ENCODE data around the gene AATK.

AATK gene

GRCh38 chr17:81140018-81140417 is 26.0 kb downstream of the AATK start:
- no peak for DNase-seq

GRCh38 chr17:81139428-81139827 is 26.6 kb downstream of the AATK start:
- no peak for DNase-seq

- no peak for DNase-seq
These were observed 27.5 kb downstream of the AATK start for GRCh38 chr17:81138500-81138899.

- no peak for DNase-seq
These were observed 27.9 kb downstream of the AATK start for GRCh38 chr17:81138083-81138482.

DNA sequence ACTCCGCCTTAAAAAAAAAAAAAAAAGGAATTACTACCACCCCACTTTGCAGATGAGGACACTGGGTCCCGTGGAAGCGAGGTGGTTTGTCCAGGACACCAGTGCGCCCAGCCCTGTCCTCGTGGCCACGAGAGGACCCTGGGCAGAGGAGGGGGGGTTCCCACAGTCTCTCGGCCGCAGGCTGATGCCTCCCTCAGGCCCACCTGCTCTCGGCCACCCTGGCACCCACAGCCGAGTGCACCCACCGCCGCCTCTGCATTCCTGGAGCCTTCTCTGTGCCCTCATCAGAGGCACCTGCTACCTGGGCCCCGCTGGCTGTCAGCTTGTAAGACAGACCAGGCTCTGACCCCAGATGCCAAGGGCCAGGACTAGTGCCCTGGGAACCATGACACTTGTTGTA is 28.8 kb downstream of the AATK start:
- DNase-seq, result no peak

- no peak for DNase-seq
These were observed 29.7 kb downstream of the AATK start for GRCh38 chr17:81136366-81136765.

- DNase-seq, result no peak
These were observed 30.3 kb downstream of the AATK start for GRCh38 chr17:81135505-81136278.

- no peak for DNase-seq
These were observed 31.8 kb downstream of the AATK start for GRCh38 chr17:81134064-81134781.

GRCh38 chr17:81132770-81133723 is 33.0 kb downstream of the AATK start:
- DNase-seq, result no peak

DNA sequence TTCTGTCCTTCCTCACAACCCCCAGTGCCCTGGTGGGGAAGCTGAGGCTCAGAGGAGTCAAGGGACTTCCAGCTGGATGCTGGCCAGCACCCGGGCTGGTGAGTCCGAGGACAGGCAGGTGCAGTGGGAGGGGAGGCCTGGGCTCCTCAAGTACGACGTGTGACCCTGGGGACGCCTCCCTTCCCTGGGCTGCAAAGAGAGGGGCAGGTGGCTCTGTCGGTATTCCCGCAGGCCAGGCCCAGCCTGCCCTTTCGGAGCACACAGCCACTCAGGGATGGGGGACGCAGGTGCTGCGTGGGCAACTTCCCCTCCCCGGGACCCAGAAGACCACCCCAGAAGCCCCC is 33.9 kb downstream of the AATK start:
- DNase-seq, result no peak

DNA sequence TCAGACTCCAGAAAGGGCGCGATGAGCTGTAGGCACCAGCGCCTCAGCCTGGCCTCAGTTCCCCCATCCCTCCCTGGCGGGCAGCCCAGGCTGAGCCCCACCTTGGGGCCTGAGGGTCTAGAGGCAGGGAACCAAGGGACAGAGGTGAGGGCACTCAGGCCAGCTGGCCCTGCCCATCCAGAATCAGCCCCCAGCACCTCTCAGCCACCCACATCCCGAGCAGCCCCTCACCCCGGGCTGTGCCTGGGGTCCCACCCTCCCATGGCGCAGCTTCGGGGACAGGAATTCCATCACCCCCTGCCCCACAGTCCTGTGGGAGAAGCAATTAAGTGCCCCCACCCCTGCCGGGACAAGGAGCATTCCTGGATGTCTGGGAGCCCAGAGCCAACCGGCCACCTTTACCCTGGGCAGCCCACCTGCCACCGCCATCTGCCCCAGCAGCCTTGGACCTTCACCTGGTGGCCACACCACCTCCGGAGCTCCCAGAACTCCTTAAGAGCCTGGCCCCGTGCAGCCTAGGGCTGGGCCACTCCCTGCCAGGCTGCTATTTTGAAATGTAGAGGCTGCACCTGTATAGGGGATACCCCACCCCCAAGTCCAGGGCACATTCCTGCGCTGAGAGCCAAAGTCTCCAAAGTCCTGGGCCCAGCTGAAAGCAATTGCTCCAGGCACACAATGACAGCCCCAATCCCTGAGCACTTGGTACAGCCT is 34.4 kb downstream of the AATK start:
- DNase-seq, result no peak

GRCh38 chr17:81130385-81131361 is 35.3 kb downstream of the AATK start:
- DNase-seq, result no peak

- DNase-seq, result no peak
These were observed 36.2 kb downstream of the AATK start for GRCh38 chr17:81129711-81130367.

DNA sequence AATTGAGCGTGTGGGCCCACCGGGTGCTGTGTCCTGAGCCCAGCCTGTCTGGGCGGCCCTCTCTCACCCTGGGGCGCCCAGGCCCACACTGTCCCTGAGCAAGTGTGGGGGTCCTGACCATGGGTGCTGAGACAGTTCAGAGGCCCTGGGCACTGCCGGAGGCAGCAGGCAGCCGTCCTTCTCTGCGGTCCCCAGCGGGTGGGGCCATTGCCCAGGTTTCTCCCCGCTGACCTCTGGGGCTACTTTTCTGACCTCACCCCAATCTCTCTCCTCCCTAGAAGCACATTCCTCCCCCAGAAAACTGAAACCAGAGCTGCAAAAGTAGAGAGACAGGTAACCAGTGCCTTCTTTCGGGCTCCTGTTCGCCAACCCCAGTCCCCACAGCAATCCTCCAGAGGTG is 36.7 kb downstream of the AATK start:
- no peak for DNase-seq

DNA sequence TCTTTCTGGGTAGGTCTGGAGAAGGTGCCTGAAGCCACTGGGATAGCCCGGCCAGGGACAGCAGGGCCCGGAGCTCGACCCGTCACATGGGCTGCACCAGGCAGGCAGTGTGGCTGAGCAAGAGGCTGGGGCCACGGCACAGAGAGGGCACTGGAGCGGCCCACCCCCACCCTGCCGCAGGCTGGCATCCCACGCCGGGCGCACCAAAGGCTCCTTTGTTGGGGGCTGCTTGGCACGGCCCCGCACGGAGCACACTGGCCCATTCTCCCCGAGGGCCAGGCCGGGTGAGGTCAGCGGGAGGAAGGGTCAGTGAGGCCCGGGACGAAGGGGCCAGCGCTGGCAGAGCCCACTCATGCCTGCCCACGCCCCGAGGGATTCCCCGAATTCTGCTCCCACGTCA is 37.2 kb downstream of the AATK start:
- DNase-seq, result no peak

- DNase-seq, result no peak
These were observed 37.7 kb downstream of the AATK start for GRCh38 chr17:81128338-81128737.

GRCh38 chr17:81127526-81128177 is 38.4 kb downstream of the AATK start:
- no peak for DNase-seq

- no peak for DNase-seq
These were observed 38.9 kb downstream of the AATK start for GRCh38 chr17:81127133-81127455.

DNA sequence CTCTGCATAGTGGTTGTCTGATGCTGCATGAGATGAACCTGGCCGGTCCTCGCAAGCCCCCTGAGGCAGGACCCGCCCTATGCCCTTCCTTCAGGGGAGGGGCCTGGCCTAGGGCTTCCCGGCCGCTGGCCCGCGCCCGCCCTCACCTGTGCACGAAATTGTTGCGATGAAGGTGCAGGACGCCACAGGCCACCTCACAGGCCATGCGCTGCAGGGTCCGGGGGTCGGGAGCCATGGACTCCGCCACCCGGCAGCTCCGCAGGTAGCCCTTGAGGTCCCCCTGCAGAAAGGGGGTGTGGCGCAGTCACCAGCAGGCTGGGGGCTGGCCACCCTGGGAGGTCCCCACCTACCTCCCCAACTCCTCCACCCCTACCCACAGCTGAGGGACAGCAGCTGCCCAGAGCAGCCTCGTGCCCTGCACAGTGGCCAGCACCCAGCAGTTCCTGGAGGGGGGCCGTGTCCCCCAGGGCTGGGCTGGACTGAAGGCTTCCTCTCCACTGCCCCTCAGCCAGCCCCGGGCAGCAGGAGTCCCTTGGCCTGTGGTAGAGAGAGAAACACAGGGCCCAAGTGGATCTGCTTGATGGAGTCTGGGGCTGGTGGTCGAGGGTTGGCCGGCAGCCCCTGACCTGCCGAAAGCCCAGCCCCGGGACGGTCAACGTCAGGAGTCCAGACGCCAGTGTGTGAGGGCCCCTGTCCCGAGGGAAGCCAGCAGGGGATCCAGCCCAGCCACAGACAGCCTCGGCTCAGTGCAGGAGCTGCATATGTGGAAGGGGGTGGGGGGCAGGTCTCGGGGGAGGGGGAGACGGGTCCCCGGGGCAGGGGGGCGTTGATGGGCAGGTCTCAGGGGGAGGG is 39.5 kb downstream of the AATK start:
- DNase-seq, result no peak

Measured in activated naive CD4-positive, alpha-beta T cell (primary cell).